ENCODE measurements around the gene POU5F1. TPM values are rescaled to one million over a fixed set of nuclear protein-coding genes. Genes with fewer than 3 reads are reported as not detected.

Gene POU5F1
- total and polyA plus RNA-seq, 2 of the 4 experiments (the other 2 are of a cell fraction) = not detected

DNA sequence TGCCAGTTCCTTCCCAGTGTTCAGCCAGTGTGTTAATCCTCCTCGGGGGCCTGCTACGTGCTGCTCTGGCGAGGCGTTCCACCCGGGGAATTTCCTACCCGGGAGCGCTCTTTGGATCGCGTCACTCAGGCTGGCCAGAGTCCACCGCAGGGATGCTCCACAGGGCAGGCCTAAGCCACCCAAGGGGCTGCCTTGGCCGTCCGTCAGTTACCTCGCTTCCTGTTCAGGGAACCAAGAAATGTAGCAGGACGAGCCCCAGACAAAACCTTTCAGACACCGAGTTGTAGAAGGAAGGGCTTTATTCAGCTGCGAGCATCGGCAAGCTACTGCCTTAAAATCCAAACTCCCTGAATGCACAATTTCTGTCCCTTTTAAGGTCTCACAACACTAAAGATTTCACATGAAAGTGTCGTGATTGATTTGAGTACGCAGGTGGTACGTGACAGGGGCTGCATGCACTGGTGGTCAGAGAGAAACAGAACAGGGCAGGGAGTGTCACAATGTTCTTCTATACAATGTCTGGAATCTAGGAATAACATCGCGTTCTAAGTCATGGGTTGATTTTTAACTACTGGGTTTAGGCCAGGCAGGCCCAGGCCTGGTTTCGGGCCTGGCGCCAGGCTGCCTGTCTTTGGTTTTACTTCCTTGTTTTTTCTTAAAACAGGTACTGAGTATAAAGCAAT is 15.7 kb upstream of the POU5F1 start:
- no peak overlapping the region for H2BK15ac ChIP-seq (ENCODE audit: low read depth, low read length)
- no peak overlapping the region for H3K18ac ChIP-seq (ENCODE audit: low read depth, low read length)
- no peaks in the 10 kb centered on the region for H3K27me3 ChIP-seq (ENCODE audit: control insufficient read depth, insufficient read depth, low read length)
- H3K4me2 ChIP-seq (ENCODE audit: low read depth, low read length) = no peak overlapping the region
- no peak overlapping the region for H3K56ac ChIP-seq (ENCODE audit: extremely low read depth, insufficient read depth, low read length)
- ATAC-seq (ENCODE audit: low read depth) (no peak), DNase-seq (no peak)
- ChIA-PET POLR2A (ENCODE audit: unreplicated experiment) (interaction anchor here (0.9 kb wide), 1 partner anchor 36 kb away, joined by 18 read pairs; no protein-coding TSS in a partner anchor), CTCF (interaction anchor here (1.0 kb wide), 1 partner anchor 21 kb away, joined by 3 read pairs; no protein-coding TSS in a partner anchor)
- no peaks in the 10 kb centered on the region for H3K79me1 ChIP-seq (ENCODE audit: low read depth in 1 of 2, low read length in 2 of 2)
- no peaks in the 10 kb centered on the region for H3K9me3 ChIP-seq (ENCODE audit: control insufficient read depth, insufficient read depth, low read length)
- H4K8ac ChIP-seq (ENCODE audit: low read depth in 2 of 2, low read length in 2 of 2) = no peak overlapping the region
- no peak overlapping the region for H3K4me3 ChIP-seq (ENCODE audit: insufficient read depth, low read depth, low read length)
- no peak overlapping the region for H3K9ac ChIP-seq (ENCODE audit: low read depth, low read length)
- no peaks in the 10 kb centered on the region for H3K9me1 ChIP-seq (ENCODE audit: insufficient read depth, low read length)
- no peak overlapping the region for H4K91ac ChIP-seq (ENCODE audit: insufficient read depth, low read depth, low read length)
- intact Hi-C loops (cut with micrococcal nuclease) (no loop called here), dilution Hi-C loops (cut with HindIII; ENCODE audit: low sequenced_read_pairs, unreplicated experiment) (no loop called here), in situ Hi-C loops (cut with MboI; ENCODE audit: low sequenced_read_pairs) (no loop called here)
- H2BK20ac ChIP-seq (ENCODE audit: low read depth, low read length) = no peak overlapping the region
- BruUV-seq (replicated peaks) = no TSS peak
- H2BK5ac ChIP-seq (ENCODE audit: low read depth, low read length, poor library complexity, severe bottlenecking) = no peak overlapping the region
- H2BK120ac ChIP-seq (ENCODE audit: low read depth, low read length) = no peak overlapping the region
- H3K36me3 ChIP-seq (ENCODE audit: control insufficient read depth, insufficient read depth, low read length) = no peaks in the 10 kb centered on the region
- H2AK5ac ChIP-seq (ENCODE audit: low read depth, low read length) = no peak overlapping the region
- no peak overlapping the region for H3K27ac ChIP-seq (ENCODE audit: insufficient read depth, low read length)
- no peaks in the 10 kb centered on the region for H4K20me1 ChIP-seq (ENCODE audit: insufficient read depth, low read length)
- no peaks in the 10 kb centered on the region for H3K4me1 ChIP-seq (ENCODE audit: control insufficient read depth, insufficient read depth, low read length)
- H3K14ac ChIP-seq (replicated peaks; ENCODE audit: low read depth, low read length) = no peak overlapping the region
- no peak overlapping the region for H3K23ac ChIP-seq (ENCODE audit: low read depth, low read length)
- H4K5ac ChIP-seq (ENCODE audit: low read depth, low read length) = no peak overlapping the region
- 93% methylated on average over 10 of the region's 24 CpGs; no CpG with 5 or more reads in 1 of the 2 experiments for WGBS, 2 experiments (ENCODE audit: extremely low coverage in 2 of 2, insufficient read length in 1 of 2)
- TF ChIP-seq MAZ (IDR thresholded peaks at IDR 0.05; ENCODE audit: borderline replicate concordance, low read depth, low read length) = no peak
- TF ChIP-seq MAFK (IDR thresholded peaks at IDR 0.05; ENCODE audit: low read depth, low read length) = no peak
- no peak for TF ChIP-seq BHLHE40 (IDR thresholded peaks at IDR 0.05; ENCODE audit: low read depth, low read length)
- TF ChIP-seq, protein P1, sequence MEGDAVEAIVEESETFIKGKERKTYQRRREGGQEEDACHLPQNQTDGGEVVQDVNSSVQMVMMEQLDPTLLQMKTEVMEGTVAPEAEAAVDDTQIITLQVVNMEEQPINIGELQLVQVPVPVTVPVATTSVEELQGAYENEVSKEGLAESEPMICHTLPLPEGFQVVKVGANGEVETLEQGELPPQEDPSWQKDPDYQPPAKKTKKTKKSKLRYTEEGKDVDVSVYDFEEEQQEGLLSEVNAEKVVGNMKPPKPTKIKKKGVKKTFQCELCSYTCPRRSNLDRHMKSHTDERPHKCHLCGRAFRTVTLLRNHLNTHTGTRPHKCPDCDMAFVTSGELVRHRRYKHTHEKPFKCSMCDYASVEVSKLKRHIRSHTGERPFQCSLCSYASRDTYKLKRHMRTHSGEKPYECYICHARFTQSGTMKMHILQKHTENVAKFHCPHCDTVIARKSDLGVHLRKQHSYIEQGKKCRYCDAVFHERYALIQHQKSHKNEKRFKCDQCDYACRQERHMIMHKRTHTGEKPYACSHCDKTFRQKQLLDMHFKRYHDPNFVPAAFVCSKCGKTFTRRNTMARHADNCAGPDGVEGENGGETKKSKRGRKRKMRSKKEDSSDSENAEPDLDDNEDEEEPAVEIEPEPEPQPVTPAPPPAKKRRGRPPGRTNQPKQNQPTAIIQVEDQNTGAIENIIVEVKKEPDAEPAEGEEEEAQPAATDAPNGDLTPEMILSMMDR (conservative IDR thresholded peaks at IDR 0.05; ENCODE audit: low read depth, low read length) = no peak
- TF ChIP-seq RAD21 (IDR thresholded peaks at IDR 0.05; ENCODE audit: low read length) = no peak
- TF ChIP-seq NFE2L2 (IDR thresholded peaks at IDR 0.05; ENCODE audit: low read depth, low read length) = no peak
- TF ChIP-seq MXI1 (IDR thresholded peaks at IDR 0.05; ENCODE audit: borderline replicate concordance, low read depth, low read length) = no peak
- no peak for TF ChIP-seq CEBPB (IDR thresholded peaks at IDR 0.05; ENCODE audit: low read depth, low read length)
- no peak overlapping the region for H3K4ac ChIP-seq (ENCODE audit: low read depth, low read length)
- no peak overlapping the region for H2AFZ ChIP-seq (replicated peaks; ENCODE audit: low read length, poor library complexity)
- H2AK9ac ChIP-seq (replicated peaks; ENCODE audit: low read depth, low read length, poor library complexity) = no peak overlapping the region
